Coronary artery (tissue), 2 donors: ENCODE data around the gene ABCG4.
A peak's percentile ranks its signal among the peaks of the same experiment; 100 is the strongest.
"Not testable (repeated sequence)": the region's sequence is repeated elsewhere in the genome, so short reads cannot be mapped to it uniquely, and the experiment has no call there.

Experiments used
- DNase-seq: peaks from one replicate; pipeline ENCODE4 v3.0.0-alpha.2; 2017; ENCODE audit warnings: low spot score
- H3K27ac ChIP-seq, 2 donors: fragments of 200-600 bp; sonication (generic); one replicate each; pipeline ENCODE4 v1.5.1; 2016 to 2019
- H3K4me3 ChIP-seq: fragments of 200-600 bp; sonication (generic); 2 replicates; pipeline ENCODE4 v1.5.1; 2016; ENCODE audit warnings: mild to moderate bottlenecking, moderate library complexity
- TF ChIP-seq, protein P1 (sequence below): fragments of 200-600 bp; sonication (generic); IDR thresholded peaks from one replicate; pipeline ENCODE4 v1.5.1; 2019; ENCODE audit warnings: antibody characterized with exemption

Gene ABCG4

DNA sequence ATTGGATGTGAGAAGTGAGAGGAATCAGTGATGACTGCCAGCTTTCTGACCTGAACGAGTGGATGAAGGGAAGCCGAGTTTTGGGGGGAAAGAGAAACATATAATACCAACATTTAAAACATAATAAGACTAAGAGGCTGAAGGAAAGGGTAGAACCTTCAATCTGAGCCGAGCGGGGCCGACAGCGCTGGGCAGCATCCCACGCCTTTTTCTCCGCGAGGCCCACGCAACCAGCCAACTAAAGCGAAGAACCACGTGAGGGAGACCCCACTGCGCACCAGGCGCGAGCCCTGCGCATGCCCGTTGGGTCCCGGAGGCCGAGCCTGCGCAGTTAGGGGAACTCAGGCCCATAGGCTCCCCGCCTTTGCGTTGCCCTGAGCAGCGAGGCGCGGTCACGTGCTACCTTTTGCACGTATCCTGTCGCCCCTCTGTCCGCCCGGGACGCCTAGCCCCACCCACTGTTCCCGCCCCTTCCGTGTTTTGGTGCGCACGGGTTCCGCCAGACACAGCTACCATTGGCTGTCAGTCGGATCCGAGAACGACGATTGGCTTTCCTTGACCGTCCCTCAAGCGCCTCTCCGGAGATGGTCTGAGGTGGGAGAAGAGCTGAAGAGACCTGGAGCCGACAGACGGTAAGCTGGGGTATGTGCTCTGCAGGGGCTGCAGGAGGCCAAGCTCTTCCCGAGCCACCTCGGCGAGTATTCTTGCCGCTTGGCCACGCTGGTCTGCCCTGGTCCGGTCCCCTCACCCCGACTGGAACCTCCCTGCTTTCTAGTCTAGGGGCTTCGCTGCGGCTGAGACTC lies 27.6 kb upstream of the ABCG4 start, which contains the start of gene HINFP:
HINFP (plus strand) TSS at position 573 of the 803 bp plus-strand sequence. CDS start 5,365 bp downstream, outside the sequence.
- Histone ChIP-seq H3K4me3 (peak within 1 kb of the TSS; percentile 81), H3K27ac (peak within 1 kb of the TSS; percentile 78 to 86)
- peak; percentile 100 for DNase-seq
- TF ChIP-seq, protein P1, sequence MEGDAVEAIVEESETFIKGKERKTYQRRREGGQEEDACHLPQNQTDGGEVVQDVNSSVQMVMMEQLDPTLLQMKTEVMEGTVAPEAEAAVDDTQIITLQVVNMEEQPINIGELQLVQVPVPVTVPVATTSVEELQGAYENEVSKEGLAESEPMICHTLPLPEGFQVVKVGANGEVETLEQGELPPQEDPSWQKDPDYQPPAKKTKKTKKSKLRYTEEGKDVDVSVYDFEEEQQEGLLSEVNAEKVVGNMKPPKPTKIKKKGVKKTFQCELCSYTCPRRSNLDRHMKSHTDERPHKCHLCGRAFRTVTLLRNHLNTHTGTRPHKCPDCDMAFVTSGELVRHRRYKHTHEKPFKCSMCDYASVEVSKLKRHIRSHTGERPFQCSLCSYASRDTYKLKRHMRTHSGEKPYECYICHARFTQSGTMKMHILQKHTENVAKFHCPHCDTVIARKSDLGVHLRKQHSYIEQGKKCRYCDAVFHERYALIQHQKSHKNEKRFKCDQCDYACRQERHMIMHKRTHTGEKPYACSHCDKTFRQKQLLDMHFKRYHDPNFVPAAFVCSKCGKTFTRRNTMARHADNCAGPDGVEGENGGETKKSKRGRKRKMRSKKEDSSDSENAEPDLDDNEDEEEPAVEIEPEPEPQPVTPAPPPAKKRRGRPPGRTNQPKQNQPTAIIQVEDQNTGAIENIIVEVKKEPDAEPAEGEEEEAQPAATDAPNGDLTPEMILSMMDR: no peak

DNA sequence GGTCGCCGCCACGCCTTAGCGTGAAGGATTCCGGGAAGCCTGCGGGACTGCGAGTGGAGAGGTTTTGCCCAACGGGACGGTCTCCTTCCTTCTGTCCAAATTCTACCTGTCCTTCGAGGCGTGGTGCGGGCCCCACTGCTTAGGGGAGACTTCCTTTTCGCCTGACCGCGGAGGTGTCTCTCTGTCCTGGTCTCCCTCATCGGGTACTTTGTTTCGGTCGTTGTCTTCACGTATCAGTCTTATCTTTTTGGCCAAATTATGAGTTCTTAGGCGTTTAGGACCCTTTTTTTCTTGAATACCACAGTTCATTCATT lies 27.1 kb upstream of the ABCG4 start:
- TF ChIP-seq, protein P1: no peak
- Histone ChIP-seq H3K4me3 (peak overlapping the region; percentile 81), H3K27ac (peak overlapping the region; percentile 78 to 86)
- DNase-seq: no peak

- DNase-seq: no peak
- TF ChIP-seq, protein P1: no peak
- Histone ChIP-seq H3K27ac (no peak overlapping the region), H3K4me3 (no peak overlapping the region)
These were observed 23.0 kb upstream of the ABCG4 start for GRCh38 chr11:119125821-119126220.

- Histone ChIP-seq H3K27ac (no peak overlapping the region), H3K4me3 (no peak overlapping the region)
- TF ChIP-seq, protein P1: no peak
- DNase-seq: no peak
These were observed 22.1 kb upstream of the ABCG4 start for GRCh38 chr11:119126675-119127268.

GRCh38 chr11:119130662-119131061 lies 18.2 kb upstream of the ABCG4 start:
- TF ChIP-seq, protein P1: no peak
- no peak for DNase-seq
- no peak overlapping the region for H3K27ac ChIP-seq
- H3K4me3 ChIP-seq: no peak overlapping the region

DNA sequence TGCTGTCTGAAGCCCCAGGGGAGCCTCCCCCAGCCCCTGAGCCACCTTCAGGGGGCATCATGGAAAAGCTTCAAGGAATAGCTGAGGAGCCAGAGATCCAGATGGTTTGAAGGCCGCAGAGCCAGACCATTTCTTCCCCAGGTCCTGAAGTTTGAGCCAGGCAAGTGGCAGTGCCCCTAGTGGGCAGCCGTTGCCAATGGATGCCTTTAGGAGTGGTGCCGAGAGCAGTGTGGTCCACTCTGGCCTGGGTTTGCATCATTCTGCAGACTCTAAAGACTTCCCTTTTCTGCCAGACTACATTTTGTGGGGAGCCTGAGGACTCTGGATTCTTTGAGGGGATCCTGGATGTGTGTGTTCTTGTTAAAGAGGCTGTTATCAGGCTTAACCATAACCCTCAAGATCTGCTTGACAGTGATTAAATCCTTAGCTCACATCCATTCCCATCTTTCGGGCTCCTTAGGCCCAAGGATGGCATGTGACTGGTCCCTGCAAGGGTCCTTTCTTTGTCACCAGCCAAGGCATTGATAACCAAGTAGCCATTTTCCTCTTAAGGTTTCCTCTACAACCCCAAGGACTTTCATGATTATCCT lies 14.4 kb upstream of the ABCG4 start:
- TF ChIP-seq, protein P1: peak; percentile 32
- H3K27ac ChIP-seq: no peak overlapping the region
- no peak for DNase-seq

GRCh38 chr11:119139276-119139675 lies 9.6 kb upstream of the ABCG4 start:
- DNase-seq, H3K27ac ChIP-seq, H3K4me3 ChIP-seq: not testable (repeated sequence)

More for the DNA sequence above, 14.4 kb upstream of the ABCG4 start:
- H3K4me3 ChIP-seq: no peak overlapping the region
